H9 (cell line): ENCODE results near the gene FAM170B. TPM values are rescaled to one million over a fixed set of nuclear protein-coding genes. Genes with fewer than 3 reads are reported as not detected.

Experiments used
- DNase-seq: peaks from one replicate; pipeline ENCODE4 v3.0.0-alpha.2; 2017
- H2AFZ ChIP-seq: one replicate; pipeline ENCODE4 v1.6.1; 2013; ENCODE audit warnings: mild to moderate bottlenecking, low read length, control low read depth, moderate library complexity
- H2AK5ac ChIP-seq: 2 replicates; pipeline ENCODE4 v1.6.1; 2013; ENCODE audit warnings: low read length, control low read depth, mixed read lengths; ENCODE audit not compliant: insufficient read length
- H2BK120ac ChIP-seq: one replicate; pipeline ENCODE4 v1.6.1; 2013; ENCODE audit warnings: low read depth, mild to moderate bottlenecking, low read length, control low read depth, inconsistent platforms; ENCODE audit not compliant: poor library complexity, severe bottlenecking
- H2BK12ac ChIP-seq: 2 replicates; pipeline ENCODE4 v1.6.1; 2013; ENCODE audit warnings: low read length, control low read depth, mixed read lengths, low read depth; ENCODE audit not compliant: insufficient read length
- H2BK15ac ChIP-seq: 2 replicates; pipeline ENCODE4 v1.6.1; 2013; ENCODE audit warnings: low read depth, low read length, control low read depth
- H2BK20ac ChIP-seq: one replicate; pipeline ENCODE4 v1.6.1; 2013; ENCODE audit warnings: low read depth, mild to moderate bottlenecking, low read length, control low read depth, inconsistent platforms; ENCODE audit not compliant: poor library complexity, severe bottlenecking
- H2BK5ac ChIP-seq: 2 replicates; pipeline ENCODE4 v1.6.1; 2013; ENCODE audit warnings: low read length, control low read depth, mixed read lengths; ENCODE audit not compliant: insufficient read length
- H3K14ac ChIP-seq: 2 replicates; pipeline ENCODE4 v1.6.1; 2013; ENCODE audit warnings: low read length, control low read depth; ENCODE audit not compliant: insufficient read depth
- H3K18ac ChIP-seq: 2 replicates; pipeline ENCODE4 v1.6.1; 2013; ENCODE audit warnings: low read depth, mild to moderate bottlenecking, mixed read lengths, low read length, control low read depth; ENCODE audit not compliant: insufficient read length
- H3K23ac ChIP-seq: 2 replicates; pipeline ENCODE4 v1.6.1; 2013; ENCODE audit warnings: low read length, control low read depth, mixed read lengths, low read depth; ENCODE audit not compliant: insufficient read length
- H3K23me2 ChIP-seq: 2 replicates; pipeline ENCODE4 v1.6.1; 2013; ENCODE audit warnings: low read depth, mild to moderate bottlenecking, mixed read lengths, low read length, control low read depth; ENCODE audit not compliant: insufficient read length, poor library complexity, severe bottlenecking
- H3K27ac ChIP-seq: 2 replicates; pipeline ENCODE4 v1.5.1; 2013; ENCODE audit warnings: low read length, control low read depth, mixed read lengths, low read depth; ENCODE audit not compliant: insufficient read length
- H3K27me3 ChIP-seq: 2 replicates; pipeline ENCODE4 v1.6.1; 2013; ENCODE audit warnings: low read length, control low read depth, inconsistent platforms; ENCODE audit not compliant: insufficient read depth
- H3K4ac ChIP-seq: 2 replicates; pipeline ENCODE4 v1.6.1; 2013; ENCODE audit warnings: low read depth, mild to moderate bottlenecking, control low read depth, inconsistent platforms, low read length, moderate library complexity
- H3K4me1 ChIP-seq: 2 replicates; pipeline ENCODE4 v1.6.1; 2013; ENCODE audit warnings: low read length, control low read depth, inconsistent platforms; ENCODE audit not compliant: insufficient read depth
- H3K4me2 ChIP-seq: 2 replicates; pipeline ENCODE4 v1.6.1; 2013; ENCODE audit warnings: low read length, control low read depth, mixed read lengths; ENCODE audit not compliant: insufficient read length, insufficient read depth
- H3K56ac ChIP-seq: 2 replicates; pipeline ENCODE4 v1.6.1; 2013; ENCODE audit warnings: low read depth, mild to moderate bottlenecking, mixed read lengths, low read length, control low read depth; ENCODE audit not compliant: insufficient read length
- H3K79me1 ChIP-seq: 2 replicates; pipeline ENCODE4 v1.6.1; 2013; ENCODE audit warnings: low read depth, mild to moderate bottlenecking, moderate library complexity, low read length, control low read depth, inconsistent platforms; ENCODE audit not compliant: insufficient read depth, poor library complexity, severe bottlenecking
- H3K79me2 ChIP-seq: 2 replicates; pipeline ENCODE4 v1.6.1; 2013; ENCODE audit warnings: low read length, control low read depth, inconsistent platforms; ENCODE audit not compliant: insufficient read depth
- H3K9ac ChIP-seq: 2 replicates; pipeline ENCODE4 v1.6.1; 2013; ENCODE audit warnings: low read length, control low read depth, mixed read lengths; ENCODE audit not compliant: insufficient read length; ENCODE audit errors: extremely low read depth
- H3K9me3 ChIP-seq: one replicate; pipeline ENCODE4 v1.6.1; 2013; ENCODE audit warnings: low read depth, low read length, inconsistent platforms; ENCODE audit not compliant: control insufficient read depth
- H3T11ph ChIP-seq: one replicate; pipeline ENCODE4 v1.6.1; 2013; ENCODE audit warnings: mild to moderate bottlenecking, low read length, control low read depth, inconsistent platforms
- H4K20me1 ChIP-seq: one replicate; pipeline ENCODE4 v1.6.1; 2013; ENCODE audit not compliant: control insufficient read depth, insufficient read length, insufficient read depth
- H4K5ac ChIP-seq: 2 replicates; pipeline ENCODE4 v1.6.1; 2013; ENCODE audit warnings: low read depth, mild to moderate bottlenecking, mixed read lengths, low read length, control low read depth; ENCODE audit not compliant: insufficient read length
- H4K8ac ChIP-seq: replicated peaks from 2 replicates; pipeline ENCODE4 v1.6.1; 2013; ENCODE audit warnings: low read length, control low read depth, mixed read lengths, low read depth; ENCODE audit not compliant: insufficient read length
- H4K91ac ChIP-seq: 2 replicates; pipeline ENCODE4 v1.6.1; 2013; ENCODE audit warnings: low read depth, mild to moderate bottlenecking, moderate library complexity, mixed read lengths, low read length, control low read depth; ENCODE audit not compliant: insufficient read length
- H3K27ac Mint-ChIP-seq, 3 experiments: 2 replicates in 2 of 3; 3 replicates in 1 of 3; pipeline ENCODE4 v1.8.0; 2020 to 2021; ENCODE audit warnings: mixed read lengths in 3 of 3, mild to moderate bottlenecking in 1 of 3, moderate library complexity in 1 of 3
- H3K27me3 Mint-ChIP-seq: 2 replicates; pipeline ENCODE4 v1.8.0; 2021; ENCODE audit warnings: low read depth, mild to moderate bottlenecking, moderate library complexity, mixed read lengths
- H3K36me3 Mint-ChIP-seq, 3 experiments: 2 replicates in 2 of 3; 3 replicates in 1 of 3; pipeline ENCODE4 v1.8.0; 2020 to 2021; ENCODE audit warnings: low read depth in 3 of 3, mixed read lengths in 3 of 3; ENCODE audit not compliant: insufficient read depth in 1 of 3
- H3K4me1 Mint-ChIP-seq, 2 experiments: 2 replicates each; pipeline ENCODE4 v1.8.0; 2020; ENCODE audit warnings: mixed read lengths in 2 of 2
- H3K4me3 Mint-ChIP-seq, 2 experiments: 2 replicates in 1 of 2; 3 replicates in 1 of 2; pipeline ENCODE4 v1.8.0; 2020 to 2021; ENCODE audit warnings: mild to moderate bottlenecking in 2 of 2, mixed read lengths in 2 of 2, moderate library complexity in 1 of 2
- H3K9me3 Mint-ChIP-seq, 2 experiments: 2 replicates in 1 of 2; 3 replicates in 1 of 2; pipeline ENCODE4 v1.8.0; 2020; ENCODE audit warnings: mild to moderate bottlenecking in 2 of 2, mixed read lengths in 2 of 2, moderate library complexity in 1 of 2
- CTCF ChIP-seq: fragments of 200-600 bp; sonication (generic); conservative IDR thresholded peaks from 3 replicates; pipeline ENCODE4 v1.8.0; 2021; ENCODE audit warnings: antibody characterized with exemption, mild to moderate bottlenecking
- WGBS: extraction: QIAGEN DNeasy Blood & Tissue Kit; methylation state at CpG from one replicate; pipeline ENCODE4 v1.1.7; 2013; ENCODE audit warnings: missing lambda C conversion rate, low lambda C conversion rate, mixed read lengths; ENCODE audit not compliant: insufficient read length; ENCODE audit errors: extremely low coverage; 5-methylcytosine and 5-hydroxymethylcytosine counted together
- total RNA-seq: library from RNA; stranded (reverse); gene quantifications from 2 replicates; pipeline ENCODE4 v1.2.1, GENCODE V29; 2021

Gene FAM170B
- total RNA-seq, 1 experiment from 2014 or later: not detected

- Histone ChIP-seq H4K8ac (no peak overlapping the region), H2BK5ac (no peak overlapping the region), H3K18ac (no peak overlapping the region), H2AK5ac (no peak overlapping the region), H2AFZ (no peak overlapping the region), H3K56ac (no peak overlapping the region), H3K23me2 (no peaks in the 10 kb centered on the region), H2BK120ac (no peak overlapping the region), H2BK20ac (no peak overlapping the region), H3K79me1 (no peaks in the 10 kb centered on the region), H3K4me1 (no peaks in the 10 kb centered on the region; the same call in 1 of the 2 replicates), H3K79me2 (no peaks in the 10 kb centered on the region), H2BK12ac (no peak overlapping the region), H3K9me3 (no peaks in the 10 kb centered on the region), H3T11ph (no peak overlapping the region), H4K20me1 (no peaks in the 10 kb centered on the region), H3K27ac (no peak overlapping the region), H3K23ac (no peak overlapping the region), H4K91ac (no peak overlapping the region), H3K4me2 (no peak overlapping the region), H4K5ac (no peak overlapping the region), H3K14ac (no peak overlapping the region), H3K9ac (no peak overlapping the region), H2BK15ac (no peak overlapping the region), H3K27me3 (no peaks in the 10 kb centered on the region), H3K4ac (no peak overlapping the region)
- H3K4me1 Mint-ChIP-seq: peaks cover 14 to 18% of the 10 kb centered on the region in 2 experiments
- WGBS: no CpG with 5 or more reads among the region's 4 CpGs
- H3K36me3 Mint-ChIP-seq: no peaks in the 10 kb centered on the region
- no peak for DNase-seq
- peaks cover 28% of the 10 kb centered on the region for H3K27me3 Mint-ChIP-seq
- no peak overlapping the region for H3K27ac Mint-ChIP-seq
- TF ChIP-seq CTCF: no peak
- no peak overlapping the region for H3K4me3 Mint-ChIP-seq
- H3K9me3 Mint-ChIP-seq: no peaks in the 10 kb centered on the region
Measured at GRCh38 chr10:49094646-49095045, 39.2 kb downstream of the FAM170B start.
